Brain microvascular endothelial cell (primary cell): ENCODE measurements around the gene TMEM94.
"Not testable (repeated sequence)": the region's sequence is repeated elsewhere in the genome, so short reads cannot be mapped to it uniquely, and the experiment has no call there.

Experiments used
- DNase-seq: peaks from one replicate; pipeline ENCODE4 v3.0.0-alpha.2; 2020
- H3K27ac ChIP-seq: fragments of 250-450 bp; sonication (Bioruptor Pico); 2 replicates; pipeline ENCODE4 v1.5.1; 2020; ENCODE audit warnings: mild to moderate bottlenecking, moderate library complexity
- H3K27me3 ChIP-seq: fragments of 250-450 bp; sonication (Bioruptor Pico); replicated peaks from 2 replicates; pipeline ENCODE4 v1.5.1; 2020; ENCODE audit warnings: mild to moderate bottlenecking
- H3K36me3 ChIP-seq: fragments of 250-450 bp; sonication (Bioruptor Pico); replicated peaks from 2 replicates; pipeline ENCODE4 v1.5.1; 2020; ENCODE audit warnings: mild to moderate bottlenecking
- H3K4me3 ChIP-seq: 2 replicates; pipeline ENCODE4 v1.5.1; 2011; ENCODE audit warnings: low read depth, mild to moderate bottlenecking, control low read depth, low read length, moderate library complexity
- CTCF ChIP-seq: IDR thresholded peaks from 2 replicates; pipeline ENCODE4 v1.5.1; 2011; ENCODE audit warnings: low read depth, mild to moderate bottlenecking, moderate library complexity, low read length, control low read depth, inconsistent platforms; ENCODE audit errors: missing control alignments
- in situ Hi-C: cut with HindIII; loops from 2 replicates; pipeline ENCODE4 v1.10.0; 2017; ENCODE audit warnings: low sequenced_read_pairs, low pct_ligation_motif_present

Gene TMEM94

GRCh38 chr17:75430159-75430974, 26.1 kb upstream of the TMEM94 start:
- peak overlapping the region; percentile 9 for H3K4me3 ChIP-seq
- peak; percentile 29 for TF ChIP-seq CTCF
- in situ Hi-C loops = no loop called here
- no peaks in the 10 kb centered on the region for H3K27me3 ChIP-seq
- no peaks in the 10 kb centered on the region for H3K36me3 ChIP-seq
- H3K27ac ChIP-seq = peak overlapping the region; percentile 80
- peak; percentile 79 for DNase-seq

GRCh38 chr17:75433218-75433783, 23.1 kb upstream of the TMEM94 start:
- no peak for TF ChIP-seq CTCF
- in situ Hi-C loops = no loop called here

GRCh38 chr17:75434433-75434832, 22.0 kb upstream of the TMEM94 start:
- DNase-seq, in situ Hi-C loops, H3K4me3 ChIP-seq, H3K27me3 ChIP-seq, H3K36me3 ChIP-seq, H3K27ac ChIP-seq: not testable (repeated sequence)

More at GRCh38 chr17:75433218-75433783, 23.1 kb upstream of the TMEM94 start:
- H3K27me3 ChIP-seq = no peaks in the 10 kb centered on the region
- no peak for DNase-seq
- no peaks in the 10 kb centered on the region for H3K36me3 ChIP-seq
- no peak overlapping the region for H3K4me3 ChIP-seq
- H3K27ac ChIP-seq = no peak overlapping the region

- in situ Hi-C loops, H3K27ac ChIP-seq, H3K36me3 ChIP-seq, DNase-seq, H3K4me3 ChIP-seq, H3K27me3 ChIP-seq: not testable (repeated sequence)
Observed at GRCh38 chr17:75437404-75437803, 19.0 kb upstream of the TMEM94 start.

DNA sequence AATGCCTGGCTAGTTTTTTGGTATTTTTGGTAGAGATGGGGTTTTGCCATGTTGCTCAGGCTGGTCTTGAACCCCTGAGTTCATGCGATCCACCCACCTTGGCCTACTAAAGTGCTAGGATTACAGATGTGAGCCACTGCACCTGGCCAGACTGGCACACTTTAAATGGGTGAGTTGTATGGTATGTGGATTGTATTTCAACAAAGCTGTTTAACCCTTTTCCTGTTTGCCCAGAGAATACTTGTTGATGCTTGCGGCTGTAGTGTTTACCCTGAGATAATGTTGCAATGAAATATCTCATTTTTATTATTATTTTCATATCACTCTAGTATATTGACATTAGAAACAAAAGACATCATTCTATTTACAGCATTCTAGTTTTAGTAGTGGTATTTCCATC, 17.1 kb upstream of the TMEM94 start:
- no peak overlapping the region for H3K4me3 ChIP-seq
- no peaks in the 10 kb centered on the region for H3K36me3 ChIP-seq
- in situ Hi-C loops = no loop called here
- TF ChIP-seq CTCF = no peak
- DNase-seq = no peak
- no peaks in the 10 kb centered on the region for H3K27me3 ChIP-seq
- H3K27ac ChIP-seq = no peak overlapping the region

- in situ Hi-C loops = no loop called here
- TF ChIP-seq CTCF = no peak
- no peaks in the 10 kb centered on the region for H3K27me3 ChIP-seq
- no peak overlapping the region for H3K4me3 ChIP-seq
- H3K27ac ChIP-seq = no peak overlapping the region
- no peaks in the 10 kb centered on the region for H3K36me3 ChIP-seq
- DNase-seq = no peak
Observed at GRCh38 chr17:75440738-75441448, 15.5 kb upstream of the TMEM94 start.
